DOHH2 (cell line): ENCODE results near the gene FTSJ1.

ENCODE experiments used
- H3F3A ChIP-seq: fragments of 200-600 bp; sonication (generic), shearing (Covaris generic); 2 replicates; pipeline ENCODE4 v1.6.0; 2016; ENCODE audit warnings: antibody characterized with exemption, mild to moderate bottlenecking; ENCODE audit not compliant: control insufficient read depth, insufficient read depth
- H3K27ac ChIP-seq: fragments of 200-600 bp; sonication (generic); 2 replicates; pipeline ENCODE4 v1.5.1; 2014; ENCODE audit warnings: low read depth, mild to moderate bottlenecking, low read length, moderate library complexity
- H3K27me3 ChIP-seq: fragments of 200-600 bp; sonication (generic); 2 replicates; pipeline ENCODE4 v1.6.1; 2014; ENCODE audit warnings: mild to moderate bottlenecking, low read length, mixed read lengths; ENCODE audit not compliant: control insufficient read depth
- H3K36me3 ChIP-seq: fragments of 200-600 bp; sonication (generic); 2 replicates; pipeline ENCODE4 v1.6.1; 2014; ENCODE audit warnings: mild to moderate bottlenecking, low read length, moderate library complexity, mixed read lengths; ENCODE audit not compliant: control insufficient read depth
- H3K4me1 ChIP-seq: fragments of 200-600 bp; sonication (generic); 2 replicates; pipeline ENCODE4 v1.6.1; 2014; ENCODE audit warnings: mild to moderate bottlenecking, low read length, mixed read lengths; ENCODE audit not compliant: control insufficient read depth
- H3K4me2 ChIP-seq: fragments of 200-600 bp; sonication (generic); 2 replicates; pipeline ENCODE4 v1.6.0; 2014; ENCODE audit warnings: mild to moderate bottlenecking, low read length, moderate library complexity
- H3K4me3 ChIP-seq: fragments of 200-600 bp; sonication (generic); 2 replicates; pipeline ENCODE4 v1.5.1; 2014; ENCODE audit warnings: mild to moderate bottlenecking, low read length, mixed read lengths
- H3K79me2 ChIP-seq: fragments of 200-600 bp; sonication (generic); 2 replicates; pipeline ENCODE4 v1.6.1; 2014; ENCODE audit warnings: mild to moderate bottlenecking, low read length, mixed read lengths; ENCODE audit not compliant: control insufficient read depth
- H3K9me2 ChIP-seq: fragments of 200-600 bp; sonication (generic); replicated peaks from 2 replicates; pipeline ENCODE4 v1.6.1; 2014; ENCODE audit warnings: mild to moderate bottlenecking, low read length, mixed read lengths; ENCODE audit not compliant: control insufficient read depth
- H3K9me3 ChIP-seq: fragments of 200-600 bp; sonication (generic); 2 replicates; pipeline ENCODE4 v1.6.1; 2014; ENCODE audit warnings: antibody characterized with exemption, low read length, mixed read lengths; ENCODE audit not compliant: control insufficient read depth, insufficient read depth
- H4K20me1 ChIP-seq: fragments of 200-600 bp; sonication (generic); 2 replicates; pipeline ENCODE4 v1.6.0; 2014; ENCODE audit warnings: low read depth, mild to moderate bottlenecking, antibody characterized with exemption, low read length, moderate library complexity; ENCODE audit not compliant: control insufficient read depth, insufficient read depth
- CTCF ChIP-seq: fragments of 200-600 bp; sonication (generic); IDR thresholded peaks from one replicate; pipeline ENCODE4 v1.5.1; 2014; ENCODE audit warnings: antibody characterized with exemption, mild to moderate bottlenecking, low read depth, low read length; ENCODE audit not compliant: poor library complexity, severe bottlenecking
- EZH2phosphoT487 ChIP-seq: fragments of 200-600 bp; sonication (generic); IDR thresholded peaks from 2 replicates; pipeline ENCODE4 v1.6.1; 2017; ENCODE audit warnings: borderline replicate concordance, mild to moderate bottlenecking, antibody characterized with exemption, low read length, moderate library complexity, mixed read lengths

Gene FTSJ1

GRCh38 chrX:48458711-48459110 is 17.3 kb upstream of the FTSJ1 start:
- Histone ChIP-seq H3K79me2 (no peaks in the 10 kb centered on the region), H3K4me3 (no peak overlapping the region), H3K36me3 (peaks cover 26% of the 10 kb centered on the region)

GRCh38 chrX:48459483-48459882 is 16.5 kb upstream of the FTSJ1 start:
- no peak overlapping the region for H3K4me3 ChIP-seq
- no peaks in the 10 kb centered on the region for H3K79me2 ChIP-seq
- no peaks in the 10 kb centered on the region for H3K9me3 ChIP-seq
- no peaks in the 10 kb centered on the region for H4K20me1 ChIP-seq
- H3K27ac ChIP-seq, result no peak overlapping the region
- TF ChIP-seq EZH2phosphoT487 (no peak), CTCF (no peak)
- H3K36me3 ChIP-seq, result peaks cover 26% of the 10 kb centered on the region
- no peaks in the 10 kb centered on the region for H3K27me3 ChIP-seq
- no peaks in the 10 kb centered on the region for H3K9me2 ChIP-seq
- H3K4me2 ChIP-seq, result no peak overlapping the region
- no peaks in the 10 kb centered on the region for H3F3A ChIP-seq
- H3K4me1 ChIP-seq, result no peaks in the 10 kb centered on the region

More at GRCh38 chrX:48458711-48459110, 17.3 kb upstream of the FTSJ1 start:
- TF ChIP-seq EZH2phosphoT487, result no peak
- TF ChIP-seq CTCF, result no peak
- no peaks in the 10 kb centered on the region for H3K27me3 ChIP-seq
- no peaks in the 10 kb centered on the region for H4K20me1 ChIP-seq
- no peak overlapping the region for H3K27ac ChIP-seq
- no peaks in the 10 kb centered on the region for H3K4me1 ChIP-seq
- no peaks in the 10 kb centered on the region for H3K9me3 ChIP-seq
- H3K9me2 ChIP-seq, result no peaks in the 10 kb centered on the region
- no peaks in the 10 kb centered on the region for H3F3A ChIP-seq
- H3K4me2 ChIP-seq, result no peak overlapping the region

GRCh38 chrX:48460031-48460430 is 16.0 kb upstream of the FTSJ1 start:
- Histone ChIP-seq H3K9me2 (no peaks in the 10 kb centered on the region), H3F3A (no peaks in the 10 kb centered on the region), H3K27me3 (no peaks in the 10 kb centered on the region), H3K79me2 (no peaks in the 10 kb centered on the region; the same call in 1 of the 2 replicates), H3K27ac (no peak overlapping the region), H3K9me3 (no peaks in the 10 kb centered on the region), H3K36me3 (peaks cover 28% of the 10 kb centered on the region), H3K4me3 (no peak overlapping the region), H3K4me1 (no peaks in the 10 kb centered on the region), H3K4me2 (no peak overlapping the region), H4K20me1 (no peaks in the 10 kb centered on the region)
- TF ChIP-seq EZH2phosphoT487 (no peak), CTCF (no peak)
